A549 treated with ZK216348 at 1 μM for 4 hours (cell line): ENCODE results near the gene ZNF865. TPM values are rescaled to one million over a fixed set of nuclear protein-coding genes. Genes with fewer than 3 reads are reported as not detected.

ENCODE experiments used
- total RNA-seq: library from RNA; stranded (reverse); fragments of 200-300 nt; extraction: Qiagen RNA extraction; gene quantifications from 5 replicates; pipeline ENCODE4 v1.2.3, GENCODE V29; 2022; ENCODE audit warnings: low read depth

ZNF865 gene
- 5.4 to 14.2 TPM (median 13.0 TPM) in 5 replicates for total RNA-seq

DNA sequence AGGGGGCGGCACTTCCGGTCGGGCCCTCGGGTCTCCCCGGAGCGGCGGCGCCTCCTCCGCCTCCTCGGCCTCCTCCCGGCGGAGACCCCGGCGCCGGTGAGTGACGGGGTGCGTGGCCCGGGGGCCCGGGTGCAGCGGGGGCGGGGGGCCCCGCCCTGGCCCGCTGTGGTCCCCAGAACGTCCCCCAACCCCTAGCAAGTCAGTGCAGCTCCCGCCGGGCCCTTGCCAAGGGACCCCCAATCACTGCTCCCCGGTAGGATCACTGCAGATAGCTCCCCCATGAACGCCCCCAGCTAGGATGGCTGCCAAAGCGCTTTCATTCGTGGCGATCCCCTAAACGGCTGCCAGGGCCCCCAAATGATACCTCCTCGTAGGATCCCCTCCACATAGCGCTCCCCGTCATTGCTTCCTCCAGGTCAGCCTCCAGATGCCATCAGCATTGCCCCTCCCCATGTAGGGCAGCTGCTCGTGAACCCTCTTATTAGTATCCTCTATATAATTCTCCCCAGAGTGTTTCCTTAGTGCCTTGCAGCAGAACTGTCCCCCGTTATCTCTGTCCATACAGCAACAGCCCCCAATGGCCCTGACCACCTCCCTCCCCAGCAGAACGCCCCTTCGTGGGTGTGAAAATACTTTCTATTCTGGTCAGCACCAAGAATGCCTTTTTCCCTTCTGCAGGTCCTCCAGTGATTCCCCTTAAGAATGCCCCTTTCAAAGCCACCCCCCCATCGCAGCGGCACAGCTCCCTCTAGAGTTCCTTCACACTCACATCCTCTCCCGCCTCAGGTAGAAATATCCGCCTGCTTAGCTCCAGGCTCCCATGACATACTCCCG lies at the start of gene ZNF865:
TSS of gene ZNF865 (plus strand) at position 11 of the 834 bp plus-strand sequence. CDS start 7,972 bp downstream, outside the sequence.

DNA sequence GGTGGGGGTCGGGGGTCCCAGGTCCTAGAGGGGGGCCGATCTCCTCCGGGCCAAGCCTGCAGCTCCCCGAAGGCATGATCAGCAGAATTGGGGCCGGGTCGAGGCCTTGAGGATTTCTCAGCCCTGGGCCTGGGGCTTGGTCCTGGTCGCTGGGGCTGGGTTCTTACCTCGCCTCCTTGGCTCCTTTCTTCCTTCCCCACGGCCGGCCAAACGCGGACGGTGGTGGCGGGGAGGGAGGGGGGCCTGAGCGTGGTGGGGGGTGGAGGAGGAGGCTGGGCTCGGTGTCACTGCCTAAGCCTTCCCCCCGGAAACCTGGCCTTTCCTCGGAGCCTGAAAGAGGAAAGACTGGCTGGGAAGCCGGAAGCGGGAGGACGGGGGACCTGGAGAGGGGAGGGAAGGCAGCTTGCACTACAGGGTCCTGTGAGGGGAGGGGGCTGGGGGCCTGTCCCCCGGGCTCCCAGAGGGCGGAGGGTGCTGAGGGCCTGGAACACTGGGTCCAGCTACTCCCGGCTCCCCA lies 24.8 kb upstream of the ZNF865 start, which contains the start of gene ZNF579:
TSS of gene ZNF579 (minus strand) at position 221 of the 517 bp plus-strand sequence. CDS start 1,209 bp downstream, outside the sequence.

DNA sequence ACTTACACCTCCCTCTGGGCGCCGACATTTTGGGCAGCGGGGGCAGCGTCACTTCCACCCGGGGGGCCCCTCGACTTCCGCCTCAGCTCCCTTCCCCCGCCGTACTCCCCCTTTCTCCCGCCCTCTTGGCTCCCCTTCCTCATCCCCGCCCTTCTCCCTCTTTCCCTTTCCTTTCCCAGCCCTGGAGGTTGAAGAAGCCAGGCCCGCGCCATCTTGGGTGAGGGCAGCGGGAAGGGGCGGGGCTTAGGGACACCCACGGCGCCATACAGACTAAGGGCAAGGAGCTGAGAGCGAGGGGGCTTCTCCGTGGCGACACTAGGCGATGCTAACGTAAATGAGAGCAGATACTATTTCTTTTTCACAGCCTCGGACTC lies 6.0 kb upstream of the ZNF865 start, which contains the start of gene FIZ1:
TSS of gene FIZ1 (minus strand) at position 50 of the 374 bp plus-strand sequence. CDS start 1,652 bp downstream, outside the sequence.

DNA sequence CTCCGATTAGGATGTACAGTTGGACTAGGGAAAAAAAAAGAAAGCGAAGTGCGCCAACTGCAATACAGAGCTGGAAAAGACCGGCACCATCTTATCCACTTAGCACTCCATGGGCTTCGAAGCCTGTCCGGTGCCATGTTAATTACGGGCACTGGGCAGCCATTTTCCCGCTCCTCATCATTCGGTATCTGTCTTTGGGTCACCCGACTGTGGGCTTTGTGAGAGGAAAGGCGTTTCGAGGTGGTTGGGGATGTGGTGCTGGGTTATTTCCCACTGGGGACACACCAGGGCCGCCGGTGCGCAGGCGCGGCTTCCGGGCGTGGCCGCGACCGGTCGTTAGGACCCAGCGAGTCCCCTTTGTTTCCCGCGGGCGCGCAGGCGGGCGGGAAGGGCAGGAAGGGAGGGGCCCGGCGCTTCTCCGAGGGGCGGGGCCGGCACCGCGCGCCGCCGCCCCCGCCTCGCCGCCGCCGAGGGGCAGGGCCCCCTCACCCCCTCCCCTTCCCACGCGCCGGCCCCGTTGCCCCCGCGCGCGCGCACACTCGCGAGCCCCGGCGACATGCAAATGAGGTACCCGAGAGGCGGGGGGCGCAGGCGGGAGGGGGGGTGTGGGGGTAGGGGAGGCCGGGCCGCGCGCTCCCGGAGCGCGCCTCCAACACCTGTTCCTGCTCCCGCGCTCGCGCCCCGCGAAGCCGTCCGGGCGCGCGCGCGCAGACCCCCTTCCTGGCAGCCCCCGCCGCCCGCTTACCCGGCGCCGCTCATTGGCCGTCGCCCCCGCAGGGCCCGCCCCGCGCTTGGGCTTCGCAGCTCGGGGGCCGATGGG lies 5.4 kb upstream of the ZNF865 start, which contains the start of gene ZNF524:
TSS of gene ZNF524 (plus strand) at position 447 of the 820 bp plus-strand sequence. CDS start 1,825 bp downstream, outside the sequence.

DNA sequence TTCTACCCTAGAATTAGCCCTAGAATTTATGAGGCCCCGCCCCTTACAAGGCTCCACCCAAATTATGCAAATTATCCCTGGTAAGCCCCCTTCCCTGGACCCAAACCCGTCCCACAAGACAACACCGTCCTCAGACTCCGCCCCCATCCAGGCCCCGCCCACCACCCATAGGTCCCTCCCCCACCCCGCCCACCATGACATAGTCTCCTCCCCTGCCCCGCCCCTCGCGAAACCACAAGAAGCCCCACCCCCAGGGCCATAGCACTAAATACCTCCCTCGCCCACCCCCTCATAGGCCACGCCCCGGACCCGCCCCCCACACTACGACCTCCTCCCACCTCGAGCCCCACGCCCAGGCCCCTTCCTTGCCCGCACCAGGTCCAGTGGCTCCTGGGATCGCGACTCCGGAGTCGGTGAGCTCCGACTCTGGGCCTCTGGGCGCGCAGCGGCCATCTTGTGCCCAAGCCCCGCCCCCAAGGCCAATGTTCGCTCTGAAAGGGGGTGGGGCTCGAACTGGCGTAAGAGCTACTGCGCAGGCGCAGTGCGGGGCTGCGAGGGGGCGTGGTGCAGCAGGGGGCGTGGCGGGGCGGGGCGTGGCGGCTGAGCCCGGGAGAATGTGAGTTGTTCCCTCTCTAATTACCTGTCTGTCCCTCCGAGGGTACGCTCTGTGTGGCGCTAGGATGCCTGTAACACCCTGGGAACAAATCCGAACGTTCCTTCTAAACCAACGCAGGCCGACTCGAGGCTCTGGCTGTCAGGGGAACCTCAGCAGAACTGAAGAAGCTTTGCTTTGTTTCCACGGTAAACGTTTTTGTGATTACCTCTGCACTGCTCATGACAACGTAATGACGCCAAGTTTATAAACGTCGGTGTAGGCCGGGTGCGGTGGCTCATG lies 18.9 kb downstream of the ZNF865 start, which contains the start of gene ZNF784:
TSS of gene ZNF784 (minus strand) at position 458 of the 895 bp plus-strand sequence. CDS start at position 453, 5 bp downstream.

DNA sequence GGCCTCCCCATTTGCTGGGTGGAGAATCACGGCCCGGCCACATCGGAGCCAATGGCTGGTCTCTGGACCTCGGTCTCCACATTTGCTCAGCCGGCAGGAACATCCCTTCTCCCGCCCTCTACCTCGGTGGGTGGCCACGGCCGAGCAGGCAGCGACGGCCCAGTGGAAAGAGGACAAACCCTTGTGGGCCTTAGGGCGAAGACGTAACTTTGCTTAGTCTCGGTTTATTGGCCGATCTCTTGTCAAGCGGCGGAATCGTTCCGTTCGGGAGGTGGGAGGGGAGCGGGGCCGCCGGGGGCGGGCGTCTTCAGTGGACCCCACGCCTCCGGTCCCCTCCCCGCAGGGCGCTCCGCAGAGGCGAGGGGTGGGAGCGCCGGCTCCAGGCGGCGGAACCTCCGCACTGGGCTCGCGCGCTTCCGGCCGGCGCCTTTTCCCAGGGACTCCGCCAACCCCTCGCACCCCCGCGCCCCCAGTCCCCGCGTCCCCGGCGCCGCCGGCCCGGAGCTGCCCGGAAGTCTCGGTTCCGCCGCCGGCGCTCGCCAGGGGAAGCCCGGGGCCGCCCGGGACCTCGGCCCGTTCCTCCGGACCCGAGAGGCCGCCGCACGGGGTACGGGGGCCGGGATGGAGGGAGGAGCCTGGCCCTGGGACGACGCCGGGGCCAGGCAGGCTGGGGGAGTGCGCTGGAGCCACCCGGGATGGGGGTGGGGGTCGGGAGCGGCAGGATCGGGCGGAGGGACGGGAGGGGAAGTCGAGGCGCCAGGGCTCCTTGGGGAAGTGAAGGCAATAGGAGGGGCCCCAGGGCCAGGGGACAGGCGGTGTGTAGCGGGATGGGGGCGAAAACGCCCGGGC lies 35.4 kb downstream of the ZNF865 start, which contains the start of gene ZNF580:
TSS of gene ZNF580 (plus strand) at position 426 of the 849 bp plus-strand sequence. CDS start 1,507 bp downstream, outside the sequence.

DNA sequence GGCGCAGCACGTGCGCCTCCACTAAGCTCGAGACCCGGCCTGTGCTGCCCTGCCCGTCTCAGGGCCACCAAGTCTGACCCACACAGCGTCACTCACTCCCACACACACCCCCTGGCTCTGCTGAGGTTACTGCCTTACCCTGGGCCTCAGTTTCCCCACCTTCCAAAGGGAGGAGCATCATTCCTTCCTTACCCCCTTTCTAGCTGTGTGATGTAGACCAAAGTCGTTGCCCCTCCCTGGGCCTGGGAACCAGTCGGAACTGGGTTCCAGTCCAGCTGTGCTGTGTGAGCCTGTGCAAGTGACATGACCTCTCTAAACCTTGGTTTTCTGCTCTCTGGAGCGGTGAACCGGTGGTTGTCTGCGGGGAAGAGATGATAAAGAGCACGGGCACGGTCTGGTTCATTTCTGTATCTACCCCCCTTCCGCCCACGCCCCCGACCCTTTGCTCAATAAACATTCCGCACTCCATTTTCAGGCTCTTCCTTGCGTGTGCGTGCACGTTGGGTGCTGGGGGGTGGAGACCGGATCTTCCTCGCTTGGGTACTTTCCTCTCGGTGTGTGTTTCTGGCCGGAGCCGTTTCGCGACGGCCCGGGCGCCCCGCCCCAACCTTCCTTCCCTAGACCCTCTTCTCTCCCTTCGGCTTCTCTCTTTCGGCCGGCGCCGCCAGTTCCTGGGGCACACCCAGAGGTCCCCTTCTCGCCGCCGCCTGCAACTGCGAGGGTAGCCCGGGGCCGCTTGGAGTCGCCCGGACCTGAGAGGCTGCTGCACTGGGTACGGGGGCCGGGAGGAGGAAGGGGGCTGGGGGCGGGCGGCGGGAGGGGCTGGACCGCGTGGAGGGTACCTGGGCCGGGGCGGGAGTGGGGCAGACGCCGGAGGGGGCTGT lies 37.8 kb downstream of the ZNF865 start, which contains the start of gene ZNF581:
TSS of gene ZNF581 (plus strand) at position 647 of the 884 bp plus-strand sequence. CDS start 923 bp downstream, outside the sequence.

DNA sequence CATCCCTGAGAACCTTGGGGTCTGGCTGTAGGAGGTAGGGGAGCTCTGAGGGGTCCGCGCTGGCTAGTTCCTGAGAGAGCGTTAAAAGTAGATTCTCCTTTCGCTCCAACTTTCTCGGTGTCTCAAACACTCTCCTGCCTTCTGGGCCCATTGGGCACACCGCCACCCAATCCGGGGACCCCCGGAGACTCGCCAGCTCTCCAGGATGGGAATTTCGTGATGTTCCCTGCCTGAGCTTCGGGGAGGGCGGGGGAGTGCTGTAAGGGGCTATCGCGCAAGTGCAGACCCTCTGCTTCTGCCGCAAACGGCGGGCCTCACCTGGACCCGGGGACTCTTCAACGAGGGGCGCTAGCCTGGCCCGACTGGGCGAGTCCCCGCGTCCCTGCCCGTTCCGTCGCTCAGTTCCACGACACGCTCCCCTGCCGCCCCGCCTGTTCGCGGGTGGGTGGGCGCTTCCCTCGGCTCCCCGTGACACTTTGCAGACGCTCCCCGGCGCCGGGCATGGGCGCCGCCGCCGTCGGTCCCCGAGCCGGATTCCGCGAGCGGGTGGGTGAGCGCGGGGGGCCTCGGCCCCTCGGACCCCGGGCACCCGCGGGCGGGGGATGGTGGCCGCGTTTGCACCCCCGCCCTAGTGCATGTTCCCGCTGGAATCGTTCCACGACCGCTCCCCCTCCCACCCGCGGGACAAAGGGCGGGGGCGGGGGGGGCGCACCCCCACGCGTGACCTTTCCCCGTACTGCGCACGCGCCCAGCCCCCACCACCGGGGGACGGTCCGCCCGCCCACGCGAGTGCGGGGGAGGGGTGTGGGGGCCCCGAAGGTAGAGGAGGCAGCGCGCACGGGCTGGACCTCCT lies 42.5 kb downstream of the ZNF865 start, which contains the start of gene CCDC106:
TSS of gene CCDC106 (plus strand) at position 481 of the 853 bp plus-strand sequence. CDS start 835 bp downstream, outside the sequence.

DNA sequence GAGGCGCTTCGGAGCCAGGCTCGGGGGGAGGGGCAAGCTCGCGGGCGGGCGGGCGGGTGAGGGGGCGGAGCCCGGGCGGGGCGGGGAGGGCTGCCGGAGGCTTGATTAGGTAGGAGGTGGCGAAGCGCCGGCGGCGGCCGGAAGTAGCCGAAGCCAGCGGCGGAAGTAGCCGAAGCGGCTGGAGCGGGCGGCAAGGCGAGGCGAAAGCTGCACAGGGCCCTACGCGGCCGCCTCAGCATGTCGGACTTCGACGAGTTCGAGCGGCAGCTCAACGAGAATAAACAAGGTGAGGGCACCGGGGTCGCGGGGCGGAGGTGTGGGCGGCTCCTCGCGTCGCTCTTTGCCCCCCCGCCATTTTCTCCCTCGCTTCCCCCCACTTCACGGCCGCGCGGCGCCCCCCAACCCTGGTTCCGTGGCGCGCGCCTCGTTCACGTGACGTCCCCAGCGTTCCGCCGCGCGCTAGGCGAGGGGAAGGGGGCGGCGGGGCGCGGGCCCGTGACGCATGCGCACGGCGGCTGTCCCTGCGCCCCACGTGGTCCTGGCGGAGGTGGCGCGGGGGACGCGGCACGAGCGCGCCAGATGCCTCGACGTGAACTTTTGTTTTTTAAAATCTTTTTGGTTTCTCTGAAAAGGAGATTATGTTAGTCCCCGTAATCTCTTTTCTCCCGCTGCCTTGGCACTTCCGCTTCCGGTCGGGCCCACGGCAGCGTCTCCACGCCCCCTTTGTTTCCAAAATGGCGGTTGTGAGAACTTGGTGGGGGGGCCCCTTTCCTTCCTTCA lies 49.6 kb downstream of the ZNF865 start, which contains the start of gene U2AF2:
TSS of gene U2AF2 (plus strand) at position 168 of the 780 bp plus-strand sequence. CDS start at position 238, 70 bp downstream.

Other genes starting within 250 kb of the ZNF865 start
- gene GARIN5B, start 242.4 kb upstream of the ZNF865 start, total RNA-seq, result 0.11 to 0.42 TPM (median 0.18 TPM) in 4 of 5 replicates, not detected in the other
- 20.8 to 42.0 TPM (median 26.5 TPM) in 5 replicates for gene IL11, start 235.2 kb upstream of the ZNF865 start, total RNA-seq
- 1.2 to 2.3 TPM (median 1.3 TPM) in 5 replicates for gene TMEM190, start 228.8 kb upstream of the ZNF865 start, total RNA-seq
- 2.3 to 14.6 TPM (median 11.3 TPM) in 5 replicates for gene TMEM238, start 221.4 kb upstream of the ZNF865 start, total RNA-seq
- gene RPL28, start 219.7 kb upstream of the ZNF865 start, total RNA-seq, result 2,333 to 3,419 TPM (median 2,681 TPM) in 5 replicates
- gene UBE2S, start 197.9 kb upstream of the ZNF865 start, total RNA-seq, result 317 to 626 TPM (median 479 TPM) in 5 replicates
- not detected in 5 replicates for gene SHISA7, start 162.3 kb upstream of the ZNF865 start, total RNA-seq
- 36.3 to 64.0 TPM (median 58.6 TPM) in 5 replicates for gene ISOC2, start 144.0 kb upstream of the ZNF865 start, total RNA-seq
- gene C19orf85, start 140.9 kb upstream of the ZNF865 start, total RNA-seq, result not detected in 5 replicates
- 2.7 to 8.8 TPM (median 6.9 TPM) in 5 replicates for gene ZNF628, start 129.0 kb upstream of the ZNF865 start, total RNA-seq
- 32.8 to 59.9 TPM (median 49.9 TPM) in 5 replicates for gene NAT14, start 120.5 kb upstream of the ZNF865 start, total RNA-seq
- 0.69 to 1.2 TPM (median 0.82 TPM) in 5 replicates for gene SSC5D, start 117.2 kb upstream of the ZNF865 start, total RNA-seq
- gene SBK2, start 68.5 kb upstream of the ZNF865 start, total RNA-seq, result 0.61 to 2.5 TPM (median 2.0 TPM) in 5 replicates
- 0.44 to 1.5 TPM (median 1.5 TPM) in 5 replicates for gene SBK3, start 60.1 kb upstream of the ZNF865 start, total RNA-seq
- 14.9 to 40.1 TPM (median 32.3 TPM) in 5 replicates for gene ZNF579, start 24.8 kb upstream of the ZNF865 start, total RNA-seq
- 17.5 to 25.7 TPM (median 24.4 TPM) in 5 replicates for gene FIZ1, start 6.1 kb upstream of the ZNF865 start, total RNA-seq
- gene ZNF524, start 5.4 kb upstream of the ZNF865 start, total RNA-seq, result 5.5 to 21.0 TPM (median 18.9 TPM) in 5 replicates
- 4.2 to 6.8 TPM (median 6.3 TPM) in 5 replicates for gene ZNF784, start 18.9 kb downstream of the ZNF865 start, total RNA-seq
- gene ZNF580, start 35.4 kb downstream of the ZNF865 start, total RNA-seq, result 28.5 to 56.8 TPM (median 53.1 TPM) in 5 replicates
- 30.4 to 50.5 TPM (median 46.8 TPM) in 5 replicates for gene ZNF581, start 38.0 kb downstream of the ZNF865 start, total RNA-seq
- gene CCDC106, start 42.6 kb downstream of the ZNF865 start, total RNA-seq, result 12.8 to 19.3 TPM (median 18.8 TPM) in 5 replicates
- 185 to 322 TPM (median 309 TPM) in 5 replicates for gene U2AF2, start 49.4 kb downstream of the ZNF865 start, total RNA-seq
- 96.1 to 229 TPM (median 208 TPM) in 5 replicates for gene EPN1, start 69.6 kb downstream of the ZNF865 start, total RNA-seq
- gene NLRP9, start 132.8 kb downstream of the ZNF865 start, total RNA-seq, result not detected in 5 replicates
- gene RFPL4A, start 153.4 kb downstream of the ZNF865 start, total RNA-seq, result 0.28 to 1.1 TPM (median 0.51 TPM) in 4 of 5 replicates, not detected in the other
- not detected in 5 replicates for gene RFPL4AL1, start 163.5 kb downstream of the ZNF865 start, total RNA-seq
- gene NLRP11, start 226.4 kb downstream of the ZNF865 start, total RNA-seq, result 0.05 to 0.06 TPM in 2 of 5 replicates, not detected in the others
- not detected in 5 replicates for gene NLRP4, start 230.9 kb downstream of the ZNF865 start, total RNA-seq